Effector CD8-positive, alpha-beta T cell (primary cell): Measurements from ENCODE around the gene SLC15A5.

ENCODE experiments used
- DNase-seq: peaks from one replicate; lab custom pipeline; 2025; lab: John Stamatoyannopoulos, UW

SLC15A5 gene

GRCh38 chr12:16174282-16174681 lies 103.2 kb downstream of the SLC15A5 start:
- DNase-seq: no peak

- DNase-seq: no peak
Measured at GRCh38 chr12:16171348-16171747, 106.1 kb downstream of the SLC15A5 start.

DNA sequence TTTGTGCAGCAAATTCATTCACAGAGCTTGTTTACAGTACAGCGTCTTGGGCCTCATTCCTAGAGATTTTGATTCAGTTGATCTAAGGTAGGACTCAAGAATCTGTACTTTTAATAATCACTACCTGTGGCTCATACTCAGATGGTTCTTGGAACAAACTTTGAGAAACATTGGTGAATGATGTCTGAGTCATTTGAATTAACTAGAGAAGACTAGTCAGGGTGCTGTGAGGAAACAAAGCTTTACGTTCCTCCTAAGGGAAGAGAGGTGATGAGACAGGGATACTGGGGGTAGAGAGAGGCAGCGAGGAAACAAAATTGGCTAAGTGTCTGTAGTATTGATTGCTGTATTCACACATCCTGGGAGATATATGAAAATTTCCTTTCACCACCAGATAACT lies 109.4 kb downstream of the SLC15A5 start:
- no peak for DNase-seq

DNA sequence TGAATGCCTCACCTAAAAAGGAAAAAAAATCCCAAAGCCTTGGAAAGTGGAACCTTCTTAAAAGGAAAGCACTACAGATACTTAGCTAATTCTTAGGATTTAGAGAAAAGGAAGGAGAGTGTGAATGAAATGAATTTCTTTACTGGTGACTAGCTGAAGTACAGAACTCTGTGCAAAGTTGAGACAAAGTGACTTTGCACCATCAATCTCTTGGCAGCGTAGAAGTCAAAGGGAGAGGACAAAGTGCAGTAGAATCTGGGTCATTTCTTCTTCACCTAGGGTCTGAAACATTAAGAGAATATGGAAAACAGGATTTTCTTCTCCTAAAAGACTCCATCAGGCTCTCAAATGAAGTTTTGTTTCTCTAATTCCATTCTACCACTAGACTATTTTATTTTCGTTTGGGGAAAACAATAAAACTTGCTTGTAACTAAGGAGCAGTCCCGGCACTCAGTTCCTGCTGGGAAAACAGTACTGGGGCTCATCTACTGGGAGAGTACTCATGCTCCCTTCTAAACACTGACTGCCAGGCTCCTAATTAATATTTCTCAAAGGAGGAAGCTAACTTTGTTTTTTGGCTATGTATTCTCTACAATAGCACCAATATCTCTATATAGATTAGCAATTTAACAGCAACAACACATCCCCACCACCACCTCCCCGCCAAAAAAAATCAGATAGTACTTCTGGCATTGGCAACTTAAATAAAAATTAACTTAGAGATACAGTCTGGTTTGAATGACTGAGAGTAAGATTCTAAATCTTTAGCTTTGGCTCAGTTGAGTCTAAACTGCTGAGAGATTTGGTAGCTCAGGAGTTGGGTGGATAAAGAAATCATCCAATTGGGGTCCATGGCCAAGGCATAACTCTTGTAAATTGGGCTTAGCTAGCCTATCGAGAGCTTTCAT lies 110.7 kb downstream of the SLC15A5 start:
- DNase-seq: no peak

GRCh38 chr12:16165506-16165905 lies 112.0 kb downstream of the SLC15A5 start:
- DNase-seq: no peak

GRCh38 chr12:16163901-16164300 lies 113.6 kb downstream of the SLC15A5 start:
- DNase-seq: no peak

DNA sequence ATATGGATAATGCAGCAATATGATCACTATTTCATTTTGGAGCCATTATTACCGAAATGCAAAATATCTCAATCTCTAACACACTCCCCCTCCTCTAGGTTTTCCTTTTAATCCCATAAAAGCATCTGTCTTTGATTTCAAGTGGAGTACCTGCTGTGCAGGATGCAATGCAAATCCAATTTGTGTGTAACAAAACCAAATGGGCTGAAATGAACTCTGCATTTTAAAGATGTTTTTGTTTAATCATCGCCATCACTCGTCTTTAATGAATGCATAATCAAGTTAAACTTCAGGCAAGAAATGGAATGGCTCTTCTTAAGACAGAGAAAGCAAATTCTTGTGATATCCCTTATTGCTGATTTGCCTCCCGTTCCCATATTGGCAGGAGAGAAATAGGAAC lies 114.3 kb downstream of the SLC15A5 start:
- no peak for DNase-seq

GRCh38 chr12:16159571-16159970 lies 117.9 kb downstream of the SLC15A5 start:
- DNase-seq: no peak

- DNase-seq: no peak
Measured at GRCh38 chr12:16158050-16158449, 119.4 kb downstream of the SLC15A5 start.

GRCh38 chr12:16155938-16156337 lies 121.5 kb downstream of the SLC15A5 start:
- no peak for DNase-seq

DNA sequence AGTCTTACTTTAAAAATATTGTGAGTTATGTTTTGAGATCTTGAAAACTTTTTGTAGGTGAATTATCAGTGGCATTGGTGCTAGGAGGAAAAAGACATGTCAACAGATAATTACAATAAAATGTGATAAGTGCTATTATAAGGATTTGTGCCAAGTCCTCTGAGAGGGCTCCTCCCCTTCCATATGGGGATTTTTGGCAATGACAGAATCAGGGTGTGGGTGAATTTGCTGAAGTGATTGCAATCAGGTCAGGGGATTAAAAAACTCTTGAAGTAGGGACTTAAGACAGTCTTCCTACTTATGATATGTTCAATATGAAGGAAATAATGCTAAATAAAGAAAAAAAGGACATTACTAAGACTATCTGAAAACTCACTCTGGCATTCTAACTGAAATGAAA lies 122.5 kb downstream of the SLC15A5 start:
- no peak for DNase-seq

- no peak for DNase-seq
Measured at GRCh38 chr12:16152885-16153673, 124.4 kb downstream of the SLC15A5 start.

GRCh38 chr12:16150276-16150675 lies 127.2 kb downstream of the SLC15A5 start:
- DNase-seq: no peak

- no peak for DNase-seq
Measured at GRCh38 chr12:16148938-16149337, 128.5 kb downstream of the SLC15A5 start.
